OCI-LY7 (cell line): ENCODE measurements around the gene EDN2. TPM values are rescaled to one million over a fixed set of nuclear protein-coding genes. Genes with fewer than 3 reads are reported as not detected.

Experiments
- BruUV-seq: library from RNA; stranded (reverse); fragments of 400-500 nt; replicated peaks from 2 replicates; lab custom pipeline; 2021; lab: Mats Ljungman, UMichigan
- CTCF ChIA-PET: fragments of 300-600 bp; sonication (Branson Sonifier 250); formaldehyde crosslinking; loops from one replicate; lab custom pipeline; 2022; ENCODE audit warnings: antibody characterized with exemption; ENCODE audit not compliant: unreplicated experiment; lab: Charles Lee
- POLR2A ChIA-PET: fragments of 300-600 bp; sonication (Branson Sonifier 250); formaldehyde crosslinking; loops from one replicate; lab custom pipeline; 2022; ENCODE audit warnings: antibody characterized with exemption; lab: Charles Lee
- DNase-seq: peaks from one replicate; pipeline ENCODE4 v3.0.0-alpha.2; 2015; ENCODE audit warnings: low spot score
- H2AFZ ChIP-seq: fragments of 200-600 bp; sonication (generic), shearing (Covaris generic); 2 replicates; pipeline ENCODE4 v1.6.1; 2014; ENCODE audit warnings: mild to moderate bottlenecking, antibody characterized with exemption, low read length, moderate library complexity
- H3K27ac ChIP-seq: fragments of 200-600 bp; sonication (generic); 2 replicates; pipeline ENCODE4 v1.5.1; 2014; ENCODE audit warnings: mixed run types, low read depth, mild to moderate bottlenecking, moderate library complexity, low read length, inconsistent platforms; ENCODE audit not compliant: poor library complexity, severe bottlenecking
- H3K36me3 ChIP-seq: fragments of 200-600 bp; sonication (generic); 2 replicates; pipeline ENCODE4 v1.6.1; 2014; ENCODE audit warnings: mild to moderate bottlenecking, antibody characterized with exemption, low read length, moderate library complexity, mixed read lengths; ENCODE audit not compliant: insufficient read depth
- H3K4me1 ChIP-seq: fragments of 200-600 bp; sonication (generic); 2 replicates; pipeline ENCODE4 v1.5.1; 2014; ENCODE audit warnings: mild to moderate bottlenecking, low read length; ENCODE audit not compliant: insufficient read depth, poor library complexity, severe bottlenecking
- H3K4me2 ChIP-seq: fragments of 200-600 bp; sonication (generic); 2 replicates; pipeline ENCODE4 v1.6.1; 2014; ENCODE audit warnings: mild to moderate bottlenecking, low read length
- H3K4me3 ChIP-seq: fragments of 200-600 bp; sonication (generic); 2 replicates; pipeline ENCODE4 v1.5.1; 2014; ENCODE audit warnings: mild to moderate bottlenecking, low read depth, low read length; ENCODE audit not compliant: poor library complexity, severe bottlenecking
- H3K79me2 ChIP-seq: fragments of 200-600 bp; sonication (generic); 2 replicates; pipeline ENCODE4 v1.6.1; 2016; ENCODE audit warnings: low read depth, mild to moderate bottlenecking, low read length, moderate library complexity, mixed read lengths; ENCODE audit not compliant: insufficient read depth
- H3K9me2 ChIP-seq: fragments of 200-600 bp; sonication (generic); 2 replicates; pipeline ENCODE4 v1.6.1; 2016; ENCODE audit warnings: mild to moderate bottlenecking, low read length, mixed read lengths; ENCODE audit not compliant: insufficient read depth
- H3K9me3 ChIP-seq: fragments of 200-600 bp; sonication (generic); 2 replicates; pipeline ENCODE4 v1.6.1; 2014; ENCODE audit warnings: mild to moderate bottlenecking, mixed run types, low read length, mixed read lengths
- H4K20me1 ChIP-seq: fragments of 200-600 bp; sonication (generic); 2 replicates; pipeline ENCODE4 v1.6.1; 2014; ENCODE audit warnings: mild to moderate bottlenecking, antibody characterized with exemption, low read length, moderate library complexity, mixed read lengths; ENCODE audit not compliant: insufficient read depth
- CTCF ChIP-seq: fragments of 200-600 bp; sonication (generic); conservative IDR thresholded peaks from 2 replicates; pipeline ENCODE4 v1.5.1; 2014; ENCODE audit warnings: mild to moderate bottlenecking, antibody characterized with exemption, low read length, moderate library complexity, mixed read lengths
- EZH2phosphoT487 ChIP-seq: fragments of 200-600 bp; sonication (generic); IDR thresholded peaks from 2 replicates; pipeline ENCODE4 v1.6.1; 2018; ENCODE audit warnings: low read depth, borderline replicate concordance, mild to moderate bottlenecking, mixed run types, antibody characterized with exemption, low read length, moderate library complexity, mixed read lengths
- intact Hi-C: fragments of 100-400 bp; cut with micrococcal nuclease; formaldehyde crosslinking; loops from one replicate; pipeline ENCODE4 v1.10.0; 2022; ENCODE audit not compliant: unreplicated experiment
- total RNA-seq, 2 experiments: library from RNA; depleted of rRNA in 1 of 2; stranded (reverse); fragments of >200 nt in 1 of 2; shearing (Covaris generic) in 1 of 2; gene quantifications; 2 replicates each; pipeline ENCODE4 v1.2.3, GENCODE V29; 2014 to 2022

Gene EDN2
- total RNA-seq, 2 experiments from 2014 or later, result not detected

GRCh38 chr1:41444785-41445184 lies 39.7 kb downstream of the EDN2 start:
- Histone ChIP-seq H3K9me3 (0 out of 2 replicates have a peak, but pooled peaks cover 10% of the 10 kb centered on the region), H3K4me3 (no peak overlapping the region), H3K4me1 (no peaks in the 10 kb centered on the region), H3K27ac (no peak overlapping the region), H3K4me2 (no peak overlapping the region), H3K79me2 (no peaks in the 10 kb centered on the region), H2AFZ (no peak overlapping the region), H4K20me1 (no peaks in the 10 kb centered on the region), H3K9me2 (no peaks in the 10 kb centered on the region), H3K36me3 (no peaks in the 10 kb centered on the region)
- TF ChIP-seq EZH2phosphoT487, result no peak
- TF ChIP-seq CTCF, result no peak
- no peak for DNase-seq
- ChIA-PET POLR2A (no interaction called here), CTCF (no interaction called here)
- intact Hi-C loops, result no loop called here
- BruUV-seq, result no TSS peak

DNA sequence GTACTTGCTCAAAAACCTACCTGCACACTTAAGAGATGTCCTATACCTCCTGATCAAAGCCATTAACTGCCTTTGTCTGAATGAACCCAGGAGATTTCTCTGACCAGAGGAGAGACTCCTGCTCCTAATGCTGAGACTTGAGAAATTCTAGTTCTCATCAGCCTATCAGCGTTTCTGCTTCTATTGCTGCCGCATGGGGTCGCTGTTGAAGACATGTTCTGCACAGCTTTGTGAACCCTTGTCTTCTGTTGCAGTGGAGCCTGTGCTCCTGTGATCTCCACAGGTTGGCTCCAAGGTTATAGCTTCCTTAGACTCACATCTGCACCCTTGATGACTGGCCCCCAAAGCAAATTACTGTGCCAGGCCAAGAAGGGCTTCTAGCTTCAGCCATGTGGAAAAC lies 40.2 kb downstream of the EDN2 start:
- Histone ChIP-seq H3K36me3 (no peaks in the 10 kb centered on the region), H3K9me3 (0 out of 2 replicates have a peak, but pooled peaks cover 10% of the 10 kb centered on the region), H4K20me1 (no peaks in the 10 kb centered on the region), H3K79me2 (no peaks in the 10 kb centered on the region), H2AFZ (no peak overlapping the region), H3K4me2 (no peak overlapping the region), H3K27ac (no peak overlapping the region), H3K4me3 (no peak overlapping the region), H3K4me1 (no peaks in the 10 kb centered on the region), H3K9me2 (no peaks in the 10 kb centered on the region)
- BruUV-seq, result no TSS peak
- TF ChIP-seq EZH2phosphoT487, result no peak
- TF ChIP-seq CTCF, result peak; percentile 47
- CTCF ChIA-PET, result no interaction called here
- DNase-seq, result no peak
- intact Hi-C loops, result no loop called here
- POLR2A ChIA-PET, result no interaction called here

DNA sequence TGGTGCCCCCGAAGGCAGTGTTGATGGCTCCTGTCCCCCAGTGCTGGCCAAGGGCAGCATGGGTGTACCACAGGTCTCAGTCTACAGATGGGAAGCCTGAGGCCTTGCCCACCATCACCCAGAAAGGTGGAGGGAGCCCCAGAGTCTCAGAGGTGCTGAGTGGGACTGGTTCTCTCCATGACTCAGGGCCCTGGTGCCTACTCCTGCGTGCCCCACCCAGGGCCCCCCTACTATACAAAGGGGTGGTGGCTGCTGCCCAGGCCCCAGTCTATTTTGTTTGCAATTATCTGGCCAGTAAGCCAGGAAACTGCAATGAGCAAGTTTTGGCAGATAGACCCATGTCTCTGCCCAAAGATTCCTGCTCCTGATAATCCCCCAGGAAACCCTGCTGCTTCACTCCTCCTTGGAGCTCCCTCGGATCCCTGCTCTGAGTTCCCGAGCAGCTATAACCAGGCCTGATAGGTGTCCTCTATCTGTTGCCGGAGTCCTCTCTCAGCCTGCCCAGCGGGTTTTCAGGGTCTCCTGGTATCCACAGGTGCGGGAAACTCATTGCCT lies 41.7 kb downstream of the EDN2 start:
- 0 out of 2 replicates have a peak, but pooled peaks cover 10% of the 10 kb centered on the region for H3K9me3 ChIP-seq
- ChIA-PET POLR2A (no interaction called here), CTCF (no interaction called here)
- no peaks in the 10 kb centered on the region for H3K9me2 ChIP-seq
- no peaks in the 10 kb centered on the region for H3K36me3 ChIP-seq
- H3K27ac ChIP-seq, result no peak overlapping the region
- no peak overlapping the region for H3K4me3 ChIP-seq
- H3K79me2 ChIP-seq, result no peaks in the 10 kb centered on the region
- H2AFZ ChIP-seq, result no peak overlapping the region
- intact Hi-C loops, result no loop called here
- TF ChIP-seq EZH2phosphoT487, result no peak
- TF ChIP-seq CTCF, result no peak
- H3K4me2 ChIP-seq, result no peak overlapping the region
- no peaks in the 10 kb centered on the region for H4K20me1 ChIP-seq
- BruUV-seq, result no TSS peak
- no peaks in the 10 kb centered on the region for H3K4me1 ChIP-seq
- no peak for DNase-seq
